Vagina (tissue), 2 donors: ENCODE results near the gene PAM16. TPM values are rescaled to one million over a fixed set of nuclear protein-coding genes. Genes with fewer than 3 reads are reported as not detected.

Source experiments
- DNase-seq, 2 donors: peaks; one replicate each; pipeline ENCODE4 v3.0.0-alpha.2; 2017; ENCODE audit errors: extremely low spot score in 2 of 2
- H3K27ac ChIP-seq: fragments of 200-600 bp; sonication (generic); one replicate; pipeline ENCODE4 v1.5.1; 2019
- H3K27me3 ChIP-seq: fragments of 200-600 bp; sonication (generic); one replicate; pipeline ENCODE4 v1.5.1; 2019
- H3K36me3 ChIP-seq, 2 donors: fragments of 200-600 bp; sonication (generic); one replicate each; pipeline ENCODE4 v1.5.1; 2017 to 2019
- H3K4me1 ChIP-seq: fragments of 200-600 bp; sonication (generic); one replicate; pipeline ENCODE4 v1.5.1; 2019
- H3K4me3 ChIP-seq, 2 donors: fragments of 200-600 bp; sonication (generic); 1 replicate in 1 of 2; 2 replicates in 1 of 2; pipeline ENCODE4 v1.5.1; 2016 to 2019
- H3K9me3 ChIP-seq: fragments of 200-600 bp; sonication (generic); one replicate; pipeline ENCODE4 v1.5.1; 2019
- CTCF ChIP-seq, 3 experiments: fragments of 450-650 bp in 2 of 3; fragments of 200-600 bp in 1 of 3; sonication (generic) in 1 of 3; IDR thresholded peaks; one replicate each; pipeline ENCODE4 v1.5.1; 2017 to 2019; ENCODE audit warnings: antibody characterized with exemption in 3 of 3, mild to moderate bottlenecking in 2 of 3, moderate library complexity in 2 of 3
- POLR2A ChIP-seq, 2 donors: fragments of 450-650 bp; IDR thresholded peaks; one replicate each; pipeline ENCODE4 v1.6.1; 2017; ENCODE audit warnings: antibody characterized with exemption in 2 of 2, mild to moderate bottlenecking in 2 of 2, moderate library complexity in 2 of 2
- POLR2AphosphoS5 ChIP-seq, 2 donors: sonication (generic); formaldehyde crosslinking; IDR thresholded peaks; one replicate each; pipeline ENCODE4 v1.9.0; 2017; ENCODE audit warnings: antibody characterized with exemption in 2 of 2, mild to moderate bottlenecking in 2 of 2, low read depth in 1 of 2; ENCODE audit not compliant: insufficient read depth in 1 of 2
- intact Hi-C: fragments of 100-400 bp; cut with DNase I; formaldehyde crosslinking; loops from one replicate; pipeline ENCODE4 v1.15.1; 2023
- total RNA-seq: library from RNA; depleted of rRNA; stranded (reverse); fragments of >200 nt; gene quantifications from one replicate; pipeline ENCODE4 v1.2.3, GENCODE V29; 2016

Gene PAM16
- total RNA-seq, 1 donor from 2014 or later, result 76.1 TPM

- Histone ChIP-seq H3K9me3 (no peaks in the 10 kb centered on the region), H3K36me3 (no peaks in the 10 kb centered on the region), H3K27ac (peak overlapping the region; percentile 91), H3K4me3 (peak overlapping the region in 1 of 2 donors; percentile 28), H3K27me3 (no peaks in the 10 kb centered on the region), H3K4me1 (peaks cover 77% of the 10 kb centered on the region)
- DNase-seq, result no peak
- TF ChIP-seq POLR2A (IDR thresholded peaks at IDR 0.05) (no peak), CTCF (IDR thresholded peaks at IDR 0.05) (no peak), POLR2AphosphoS5 (IDR thresholded peaks at IDR 0.05; ENCODE audit: insufficient read depth in 1 of 2, low read depth in 1 of 2) (no peak)
- intact Hi-C loops, result no loop called here
Observed at GRCh38 chr16:4375717-4376116, 24.6 kb upstream of the PAM16 start.

GRCh38 chr16:4373909-4374742, 23.0 kb upstream of the PAM16 start:
- Histone ChIP-seq H3K36me3 (no peaks in the 10 kb centered on the region), H3K4me3 (peak overlapping the region; percentile 56 to 92), H3K4me1 (peaks cover 93% of the 10 kb centered on the region), H3K27me3 (no peaks in the 10 kb centered on the region), H3K9me3 (no peaks in the 10 kb centered on the region), H3K27ac (peak overlapping the region; percentile 91)
- TF ChIP-seq POLR2A (IDR thresholded peaks at IDR 0.05) (peak in 1 of 2 donors; percentile 18), CTCF (IDR thresholded peaks at IDR 0.05) (no peak), POLR2AphosphoS5 (IDR thresholded peaks at IDR 0.05; ENCODE audit: insufficient read depth in 1 of 2, low read depth in 1 of 2) (peak; percentile 22 to 86)
- peak in 1 of 2 donors; percentile 97 for DNase-seq
- intact Hi-C loops, result no loop called here

DNA sequence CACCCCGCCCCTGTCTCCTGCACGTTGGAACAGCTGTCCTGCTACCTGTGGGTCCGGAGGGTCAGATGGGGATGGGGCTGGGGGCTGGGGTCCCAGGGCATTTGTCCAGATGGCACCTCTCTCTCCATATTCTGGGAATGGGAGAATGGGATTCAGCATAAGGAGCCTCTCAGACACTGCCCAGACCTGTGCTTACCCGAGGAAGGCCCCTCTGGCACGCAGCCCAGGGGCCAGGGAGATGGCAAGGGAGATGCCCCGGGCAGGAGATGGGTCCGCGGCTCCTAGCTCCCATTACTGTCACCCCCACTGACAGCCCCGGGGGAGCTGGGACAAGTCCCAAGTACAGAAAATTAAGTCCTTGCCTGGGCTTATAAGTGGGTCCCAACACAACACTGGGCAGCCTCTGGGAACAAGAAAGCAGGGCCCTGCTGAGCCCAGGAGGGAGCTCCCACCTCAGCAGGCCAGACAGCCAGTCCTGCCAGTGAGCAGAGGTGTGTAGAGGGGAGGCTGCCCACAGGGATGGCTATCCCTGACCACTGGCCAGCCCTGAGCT, 22.3 kb upstream of the PAM16 start:
- Histone ChIP-seq H3K4me3 (peak overlapping the region; percentile 56 to 92), H3K36me3 (no peaks in the 10 kb centered on the region), H3K27me3 (no peaks in the 10 kb centered on the region), H3K27ac (peak overlapping the region; percentile 91), H3K4me1 (peaks cover 92% of the 10 kb centered on the region), H3K9me3 (no peaks in the 10 kb centered on the region)
- TF ChIP-seq CTCF (IDR thresholded peaks at IDR 0.05), result no peak
- no peak for TF ChIP-seq POLR2A (IDR thresholded peaks at IDR 0.05)
- TF ChIP-seq POLR2AphosphoS5 (IDR thresholded peaks at IDR 0.05; ENCODE audit: insufficient read depth in 1 of 2, low read depth in 1 of 2), result no peak
- no peak for DNase-seq
- intact Hi-C loops, result no loop called here

- Histone ChIP-seq H3K4me1 (peaks cover 85% of the 10 kb centered on the region), H3K27me3 (no peaks in the 10 kb centered on the region), H3K9me3 (no peaks in the 10 kb centered on the region), H3K36me3 (no peaks in the 10 kb centered on the region), H3K4me3 (peak overlapping the region; percentile 56 to 92), H3K27ac (peak overlapping the region; percentile 91)
- intact Hi-C loops, result no loop called here
- TF ChIP-seq POLR2A (IDR thresholded peaks at IDR 0.05), result no peak
- TF ChIP-seq POLR2AphosphoS5 (IDR thresholded peaks at IDR 0.05; ENCODE audit: insufficient read depth in 1 of 2, low read depth in 1 of 2), result peak in 1 of 2 donors; percentile 36
- DNase-seq, result no peak
Observed at GRCh38 chr16:4372578-4373355, 21.6 kb upstream of the PAM16 start.

DNA sequence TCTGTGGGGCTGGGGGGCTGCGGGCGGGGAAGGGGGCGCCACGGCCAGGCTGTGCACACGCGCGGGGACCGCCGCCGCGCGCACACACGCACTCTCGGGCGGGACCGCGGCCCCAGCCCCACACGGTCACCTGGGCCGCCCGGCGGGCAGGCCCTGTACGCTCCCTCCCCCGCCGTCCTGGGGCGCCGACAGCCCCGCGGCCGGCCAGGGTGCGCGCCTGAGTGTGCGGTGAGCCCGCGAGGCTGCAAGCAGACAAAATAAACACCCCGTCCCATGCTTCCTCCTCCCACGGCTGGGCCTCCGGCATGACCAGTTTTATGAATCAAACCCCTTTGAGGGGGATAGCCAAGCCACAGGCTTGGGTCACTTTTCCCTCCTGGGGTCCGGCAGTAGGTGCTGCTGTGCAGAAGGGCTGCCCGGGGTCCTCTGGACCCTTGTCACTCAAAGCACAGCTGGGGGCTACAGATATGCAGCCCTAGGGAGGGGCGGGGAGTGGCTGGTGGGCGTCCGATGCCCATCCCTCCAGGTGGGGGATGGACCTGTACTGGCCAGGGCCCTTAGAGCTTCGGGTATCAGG, 21.0 kb upstream of the PAM16 start:
- H3K4me1 ChIP-seq, result peaks cover 78% of the 10 kb centered on the region
- TF ChIP-seq POLR2AphosphoS5 (IDR thresholded peaks at IDR 0.05; ENCODE audit: insufficient read depth in 1 of 2, low read depth in 1 of 2), result no peak
- no peak for TF ChIP-seq POLR2A (IDR thresholded peaks at IDR 0.05)
- TF ChIP-seq CTCF (IDR thresholded peaks at IDR 0.05), result no peak
- intact Hi-C loops, result no loop called here

More for the DNA sequence above, 21.0 kb upstream of the PAM16 start:
- H3K9me3 ChIP-seq, result no peaks in the 10 kb centered on the region
- H3K4me3 ChIP-seq, result peak overlapping the region; percentile 56 to 92
- H3K27ac ChIP-seq, result peak overlapping the region; percentile 91
- H3K36me3 ChIP-seq, result no peaks in the 10 kb centered on the region
- H3K27me3 ChIP-seq, result no peaks in the 10 kb centered on the region
- DNase-seq, result no peak
